HG03520 (cell line): ENCODE data around the gene CFAP97D2.
"Not testable (repeated sequence)": the region's sequence is repeated elsewhere in the genome, so short reads cannot be mapped to it uniquely, and the experiment has no call there.

Experiments
- ATAC-seq: cut with Tn5 transposase; IDR thresholded peaks from one replicate; pipeline ENCODE4 v1.9.1; 2021; ENCODE audit warnings: mild to moderate bottlenecking, moderate library complexity; ENCODE audit not compliant: unreplicated experiment

CFAP97D2 gene

DNA sequence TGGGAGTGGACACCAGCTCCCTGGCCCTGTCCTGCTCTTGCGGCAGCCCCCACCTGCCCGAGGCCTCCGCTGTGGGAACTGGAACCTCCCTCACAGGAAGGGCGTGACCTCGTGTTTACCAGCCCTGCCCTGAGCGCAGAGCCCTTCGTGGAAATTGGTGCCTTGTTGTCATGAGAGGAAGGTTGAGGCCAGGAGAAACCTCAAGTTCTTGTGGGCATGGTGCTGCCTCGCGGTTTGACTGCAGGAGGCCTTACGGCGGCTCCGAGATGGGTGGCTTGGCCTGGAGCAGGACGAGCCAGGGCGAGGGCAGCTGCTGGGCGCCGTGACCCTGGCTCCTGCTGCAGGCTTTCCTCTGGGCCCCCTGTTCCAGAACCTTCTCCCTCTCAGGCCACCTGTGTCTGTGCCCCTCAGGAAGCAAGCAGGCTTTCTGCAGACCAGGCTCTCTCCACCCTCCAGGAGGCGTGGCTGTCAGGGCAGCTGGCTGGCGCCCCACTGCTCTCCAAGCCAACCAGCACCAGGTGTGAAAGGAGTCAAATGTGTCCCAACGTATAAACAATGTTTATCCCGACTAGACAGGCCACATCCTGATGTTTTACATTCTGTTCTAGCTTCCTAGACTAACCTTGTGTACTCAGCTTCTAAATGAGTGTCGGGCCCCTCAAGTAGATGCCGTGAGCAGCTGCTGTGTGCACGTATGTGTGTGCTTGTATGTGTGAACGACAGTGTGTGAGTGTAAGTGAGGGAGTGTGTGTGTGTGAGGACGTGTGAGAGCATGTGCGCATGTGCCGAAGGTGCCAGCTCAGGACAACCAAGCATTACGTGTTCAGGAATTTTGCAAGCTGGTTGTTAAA is 36.2 kb upstream of the CFAP97D2 start:
- ATAC-seq: no peak

DNA sequence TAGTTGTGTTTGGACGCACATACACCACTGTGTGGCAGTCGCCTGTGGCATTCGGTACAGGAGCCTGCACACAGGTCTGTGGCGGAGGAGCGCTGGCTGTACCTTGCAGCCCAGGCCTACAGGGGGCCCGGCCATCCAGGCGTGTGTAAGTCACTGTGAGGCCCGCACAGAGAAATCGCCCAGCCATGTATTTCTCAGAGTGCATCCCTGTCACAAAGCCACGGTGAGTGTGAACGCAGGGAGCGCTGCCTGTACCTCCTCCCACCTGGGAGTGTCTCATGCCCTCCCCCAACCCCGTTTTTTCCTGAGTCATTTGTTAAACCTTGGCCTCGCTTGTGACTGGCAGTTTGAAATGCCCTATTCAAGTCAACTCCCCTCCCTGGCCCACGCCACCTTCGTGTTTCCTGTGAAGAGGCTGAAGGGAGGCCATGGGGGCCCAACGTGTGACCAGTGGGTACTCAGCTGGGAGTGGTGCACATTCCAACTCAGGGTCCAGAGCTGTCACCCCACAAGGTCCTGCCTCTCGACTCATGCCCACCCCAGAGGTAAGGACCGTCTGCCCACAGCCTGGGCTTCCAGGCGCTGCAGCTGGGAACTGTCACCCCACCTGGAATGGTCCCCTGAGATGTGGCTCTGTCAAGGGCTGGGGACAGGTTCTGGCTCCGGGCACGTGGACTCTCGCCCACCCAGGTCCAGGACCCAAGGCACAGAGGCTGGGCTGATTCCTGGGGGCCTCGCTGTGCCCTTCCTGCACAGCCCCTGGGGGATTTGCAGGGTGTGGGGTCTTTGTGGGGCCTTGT is 35.1 kb upstream of the CFAP97D2 start:
- peak; percentile 51 for ATAC-seq

DNA sequence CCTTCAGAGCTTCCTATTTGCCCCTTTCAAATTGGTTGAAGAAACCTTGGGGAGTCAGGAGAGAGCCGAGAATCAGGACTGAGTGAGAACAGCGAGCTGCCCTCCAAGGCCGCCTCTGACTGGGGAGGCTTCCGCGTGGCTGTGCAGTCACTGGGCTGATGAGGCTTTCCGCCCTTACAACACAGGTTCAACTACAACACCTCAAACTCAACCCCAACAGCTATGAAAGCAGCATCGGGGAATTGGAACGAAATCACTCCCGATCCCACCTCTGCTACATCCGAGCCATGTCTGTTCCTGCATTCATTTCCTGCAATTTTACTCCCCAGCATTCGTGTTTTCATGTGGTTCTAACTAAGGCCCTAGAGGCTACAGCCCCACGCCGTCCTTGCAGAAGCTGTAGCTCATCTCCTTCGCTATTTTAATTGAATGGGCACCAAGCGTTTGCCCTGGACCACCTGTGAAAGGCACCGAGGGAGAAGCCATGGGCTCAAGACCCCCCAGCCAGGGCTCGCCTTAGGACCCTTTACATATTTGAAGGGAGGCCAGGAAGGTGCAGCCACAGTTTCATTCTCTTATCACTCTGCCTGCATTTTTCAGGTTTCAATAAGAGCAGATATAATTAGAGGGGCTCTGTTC is 34.3 kb upstream of the CFAP97D2 start:
- no peak for ATAC-seq

DNA sequence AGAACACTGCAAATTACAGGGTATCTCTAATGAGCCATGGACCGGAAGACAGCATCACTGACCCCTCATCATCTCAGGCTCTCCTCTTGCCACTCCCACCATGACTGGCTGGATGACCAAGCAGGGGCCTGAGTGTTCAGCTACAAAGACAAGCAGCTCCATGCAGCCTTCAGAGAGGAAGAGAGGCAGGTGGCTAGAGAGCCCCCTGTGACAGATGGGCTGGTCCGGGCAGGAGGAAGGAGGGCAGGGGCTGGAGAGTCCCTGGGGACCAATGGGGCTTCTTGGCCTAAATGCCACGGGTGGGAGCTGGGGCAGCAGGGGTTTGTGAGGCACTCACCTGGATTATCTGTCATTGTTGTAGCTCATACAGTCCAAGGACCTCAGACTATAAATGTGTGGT is 33.8 kb upstream of the CFAP97D2 start:
- no peak for ATAC-seq

DNA sequence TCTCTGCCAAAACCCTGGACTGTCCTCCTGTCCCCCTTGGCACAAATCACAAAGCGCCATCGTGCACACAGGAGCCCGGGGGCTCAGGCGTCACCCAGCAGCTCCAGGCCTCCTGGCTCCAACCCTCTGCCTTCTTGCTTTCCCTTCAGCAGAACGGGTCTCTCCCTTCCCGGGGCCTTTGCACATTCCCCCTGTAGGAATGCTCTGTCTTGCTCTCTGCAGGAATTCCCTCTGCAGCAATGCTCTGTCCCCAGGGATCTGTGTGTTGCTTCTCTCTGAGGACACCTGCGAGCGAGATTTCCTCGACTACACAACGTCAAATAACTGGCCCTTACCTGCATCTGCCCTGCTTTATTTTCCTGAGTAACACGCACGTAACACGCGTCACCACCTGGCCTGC is 33.3 kb upstream of the CFAP97D2 start:
- no peak for ATAC-seq

DNA sequence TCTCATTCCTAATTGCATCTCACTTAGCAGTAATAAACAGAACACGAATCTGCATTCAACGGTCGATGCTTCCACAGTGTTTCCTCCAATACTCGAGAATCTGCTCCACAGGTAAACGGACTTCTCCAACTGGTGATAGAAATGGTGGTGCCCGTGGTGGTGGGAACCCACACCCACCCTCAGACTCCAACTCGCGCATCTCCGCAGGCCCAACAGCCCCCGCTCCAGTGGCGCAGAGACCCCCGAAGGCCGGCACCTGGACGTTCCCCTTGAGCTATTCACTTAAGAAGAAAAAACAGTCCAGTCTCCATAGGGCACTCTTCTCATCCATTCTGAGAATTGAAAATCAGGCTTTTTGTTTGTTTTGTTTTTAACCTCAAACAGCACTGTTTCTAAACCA is 32.9 kb upstream of the CFAP97D2 start:
- no peak for ATAC-seq

DNA sequence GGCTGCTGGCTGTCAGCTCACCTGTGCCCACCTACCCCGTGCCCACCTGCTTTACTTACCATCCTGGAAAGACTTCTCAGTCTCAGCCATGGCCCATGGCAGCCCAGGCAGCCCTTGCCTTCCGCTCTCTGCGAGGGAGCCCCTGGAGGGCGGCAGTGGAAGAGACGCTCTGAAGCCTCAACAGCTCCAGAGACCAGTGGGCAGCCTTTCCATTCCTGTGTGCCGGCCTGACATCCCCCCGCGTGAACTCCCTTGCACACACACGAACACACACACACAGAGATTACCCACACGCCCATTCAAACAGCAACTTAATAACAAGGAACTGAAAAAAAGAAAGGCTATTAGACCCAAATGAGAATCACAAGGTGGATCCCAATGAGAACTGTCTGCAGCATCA is 32.4 kb upstream of the CFAP97D2 start:
- no peak for ATAC-seq

DNA sequence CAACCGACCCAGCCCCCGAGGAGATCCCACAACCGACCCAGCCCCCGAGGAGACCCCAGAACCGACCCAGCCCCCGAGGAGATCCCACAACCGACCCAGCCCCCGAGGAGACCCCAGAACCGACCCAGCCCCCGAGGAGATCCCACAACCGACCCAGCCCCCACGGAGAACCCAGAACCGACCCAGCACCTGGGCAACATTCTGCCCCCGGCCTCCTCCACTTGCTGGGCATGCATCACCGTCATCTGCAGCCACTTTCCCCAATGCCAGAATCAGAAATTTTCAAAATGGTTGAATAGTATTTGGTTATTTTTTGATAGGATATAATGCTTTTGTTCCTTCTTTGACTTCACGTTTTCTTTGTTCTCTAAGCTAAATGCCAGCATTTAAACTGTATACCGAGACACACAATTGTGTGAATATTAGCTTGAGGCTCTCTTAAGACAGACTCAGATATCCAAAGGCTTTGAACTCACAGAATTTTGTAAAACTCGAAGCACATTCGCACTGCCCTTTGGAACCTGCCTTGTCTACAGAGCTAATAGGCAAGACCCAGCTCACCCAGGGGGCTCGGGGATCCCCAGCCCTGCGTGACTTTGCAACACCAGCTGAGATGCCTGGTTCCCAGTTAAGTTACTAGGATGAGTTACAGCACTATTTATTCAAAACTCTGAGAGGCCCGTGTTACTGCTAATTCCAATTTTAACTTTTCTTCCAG is 31.1 kb upstream of the CFAP97D2 start:
- ATAC-seq: peak; percentile 21

DNA sequence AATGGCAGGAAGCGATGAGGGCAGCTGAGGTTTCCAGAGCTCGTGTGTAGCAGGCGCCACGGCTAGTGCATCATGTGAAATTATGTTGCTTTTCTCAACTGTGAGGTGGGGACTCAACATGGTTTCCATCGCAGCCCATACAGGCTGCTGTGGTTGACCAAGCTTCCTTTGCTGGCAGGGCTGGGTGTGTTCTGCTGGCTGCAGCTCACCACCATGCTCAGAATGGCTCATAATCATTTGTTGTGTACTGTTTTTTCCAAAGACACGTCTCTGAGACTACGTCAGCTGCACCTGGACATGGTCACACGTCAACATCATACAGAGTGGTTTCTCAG is 30.6 kb upstream of the CFAP97D2 start:
- ATAC-seq: peak; percentile 70

DNA sequence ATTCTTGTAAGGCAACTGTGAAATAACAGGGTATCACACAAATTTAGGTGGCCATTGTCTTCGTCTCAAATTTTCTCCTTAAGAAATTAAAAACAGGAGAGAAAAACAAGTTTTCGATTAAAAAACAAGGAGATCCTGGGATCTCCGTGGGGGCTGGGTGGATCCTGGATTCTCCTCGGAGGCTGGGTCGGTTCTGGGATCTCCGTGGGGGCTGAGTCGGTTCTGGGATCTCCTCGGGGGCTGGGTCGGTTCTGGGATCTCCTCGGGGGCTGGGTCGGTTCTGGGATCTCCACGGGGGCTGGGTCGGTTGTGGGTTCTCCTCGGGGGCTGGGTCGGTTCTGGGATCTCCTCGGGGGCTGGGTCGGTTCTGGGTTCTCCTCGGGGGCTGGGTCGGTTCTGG is 30.2 kb upstream of the CFAP97D2 start:
- ATAC-seq: not testable (repeated sequence)

DNA sequence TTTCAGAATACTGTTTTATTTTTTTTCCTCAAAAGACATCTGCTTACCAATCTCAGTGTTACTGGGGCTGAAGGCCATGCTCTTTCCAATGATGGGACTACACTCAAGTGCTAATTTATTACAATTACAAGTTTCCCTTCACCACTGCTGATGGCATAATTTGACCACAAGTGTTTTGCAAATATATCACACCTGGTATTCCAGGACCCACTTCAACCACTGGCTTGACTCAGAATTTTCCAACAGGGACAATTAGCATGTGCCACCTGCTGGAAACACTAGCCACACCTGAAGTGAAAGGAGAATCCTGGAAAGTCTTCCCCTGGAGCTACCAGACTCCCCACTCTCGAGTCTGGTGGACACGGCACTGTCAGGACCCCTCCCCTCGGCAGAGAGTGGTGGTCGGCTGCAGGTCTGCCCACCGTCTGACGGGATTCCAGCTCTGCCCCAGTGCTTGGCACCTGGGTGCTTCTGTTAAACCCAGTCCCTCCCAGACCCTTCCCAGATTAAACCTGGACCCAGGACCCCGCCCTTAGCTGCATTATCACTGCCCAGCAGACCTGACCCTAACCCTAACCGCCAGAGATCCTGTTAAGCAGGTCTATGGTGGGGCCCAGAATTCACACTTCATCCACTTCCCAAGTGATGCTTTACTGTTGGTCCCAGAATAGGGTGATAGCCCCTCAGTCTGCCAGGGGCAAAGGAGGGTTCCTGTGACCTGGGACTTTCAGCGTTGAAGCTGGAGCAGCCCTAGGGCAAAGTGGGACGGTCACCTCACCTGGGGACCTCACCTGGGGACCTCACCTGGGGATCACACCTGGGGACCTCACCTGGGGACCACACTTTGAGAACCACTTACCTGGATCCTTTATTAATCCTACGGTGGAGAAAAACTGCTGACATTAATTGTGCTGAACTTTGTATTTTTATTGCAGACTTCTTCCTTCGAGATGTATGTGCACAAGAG is 29.0 kb upstream of the CFAP97D2 start:
- ATAC-seq: no peak

DNA sequence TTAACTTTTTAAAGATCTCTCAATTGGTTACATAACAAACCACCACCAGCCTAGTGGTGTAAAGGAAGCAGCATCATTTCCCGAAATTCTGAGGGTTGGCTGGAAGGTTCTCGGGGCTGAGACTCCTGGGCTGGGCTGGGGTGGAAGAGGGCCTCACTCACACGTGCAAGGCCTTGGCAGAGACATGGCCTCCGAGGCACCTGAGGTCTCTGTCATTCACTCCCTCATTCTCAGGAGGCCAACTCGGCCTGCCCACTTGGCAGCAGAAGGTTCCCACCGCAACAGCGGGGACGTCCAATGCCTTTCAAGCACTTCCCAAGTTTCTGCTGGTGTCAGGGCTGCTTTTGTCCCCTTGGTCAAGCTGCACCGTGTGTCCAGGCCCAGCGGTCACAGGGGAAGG is 28.0 kb upstream of the CFAP97D2 start:
- ATAC-seq: no peak

DNA sequence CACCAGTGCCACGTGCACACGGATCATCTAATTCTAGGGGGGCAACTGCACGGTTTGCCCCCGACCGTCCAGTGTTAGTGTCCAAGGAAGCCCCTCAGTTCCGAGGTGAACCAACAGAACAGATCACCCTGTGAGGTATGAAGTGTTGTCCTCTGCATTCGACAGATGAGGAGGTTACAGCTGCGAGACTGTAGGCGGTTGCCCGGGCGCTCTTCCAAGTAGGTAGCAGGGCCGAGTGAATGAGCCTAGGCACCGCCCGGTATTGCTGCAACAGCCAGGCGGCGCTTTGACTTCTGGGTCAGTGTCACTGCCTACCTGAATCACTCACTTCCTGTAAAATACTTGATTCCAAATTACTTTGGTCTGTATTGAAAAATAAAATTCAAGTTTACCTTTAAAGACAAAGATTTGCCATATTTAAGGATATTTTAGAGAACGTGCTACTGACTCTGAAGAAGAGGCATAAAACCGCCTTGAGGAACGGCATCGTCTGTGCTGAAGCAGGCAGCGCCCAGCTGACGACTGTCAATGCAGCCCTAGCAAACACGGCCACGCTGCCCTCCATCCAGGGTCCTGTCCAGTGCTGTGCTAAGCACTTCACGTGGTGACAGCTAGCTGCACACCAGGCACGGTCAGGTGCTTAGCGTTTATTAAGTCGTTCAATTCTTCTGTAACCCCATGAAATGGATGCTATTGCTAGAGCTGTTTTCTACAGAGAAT is 27.3 kb upstream of the CFAP97D2 start:
- ATAC-seq: no peak

DNA sequence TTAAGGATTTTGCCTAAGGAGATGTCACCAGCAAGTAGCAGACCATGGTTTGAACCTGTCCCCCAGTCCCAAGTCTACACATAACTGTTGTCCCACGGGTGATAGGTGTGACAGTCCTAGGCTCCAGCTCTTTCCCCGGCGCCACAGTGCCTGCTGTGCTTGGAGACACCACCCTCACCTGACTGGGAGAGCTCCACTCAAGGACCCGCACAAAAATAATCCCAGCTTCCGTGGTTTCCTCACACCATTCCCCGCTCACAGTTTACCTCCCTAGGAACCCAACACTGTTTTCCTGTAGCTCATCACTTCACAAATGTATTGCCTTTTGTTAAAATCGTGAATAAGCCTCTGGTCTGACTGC is 26.8 kb upstream of the CFAP97D2 start:
- ATAC-seq: no peak

DNA sequence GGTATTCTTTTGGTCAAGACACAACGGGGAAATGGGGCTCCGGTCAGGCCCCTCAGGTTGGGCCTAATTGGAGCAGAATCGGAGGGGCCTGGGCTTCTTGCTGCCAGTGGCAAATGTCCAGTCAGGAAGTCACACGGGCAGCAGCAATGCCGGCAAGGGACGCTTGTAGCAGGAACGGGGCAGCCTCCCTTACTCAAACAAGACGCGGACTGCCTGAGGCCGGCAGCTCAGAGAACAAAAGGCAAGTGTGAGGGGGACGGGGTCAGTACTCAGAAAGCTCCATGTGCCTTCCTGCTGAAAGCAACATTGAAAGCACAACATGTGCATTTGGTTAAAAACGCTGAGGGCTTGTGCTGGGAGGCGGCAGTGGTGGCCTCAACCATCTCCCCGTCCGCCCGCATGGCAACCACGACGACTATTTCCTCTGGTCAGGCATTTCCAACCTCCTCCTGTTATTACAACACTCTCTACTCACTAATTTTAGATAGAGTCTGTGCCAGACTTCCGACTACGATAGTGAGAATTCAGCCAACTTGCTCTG is 26.2 kb upstream of the CFAP97D2 start:
- no peak for ATAC-seq

DNA sequence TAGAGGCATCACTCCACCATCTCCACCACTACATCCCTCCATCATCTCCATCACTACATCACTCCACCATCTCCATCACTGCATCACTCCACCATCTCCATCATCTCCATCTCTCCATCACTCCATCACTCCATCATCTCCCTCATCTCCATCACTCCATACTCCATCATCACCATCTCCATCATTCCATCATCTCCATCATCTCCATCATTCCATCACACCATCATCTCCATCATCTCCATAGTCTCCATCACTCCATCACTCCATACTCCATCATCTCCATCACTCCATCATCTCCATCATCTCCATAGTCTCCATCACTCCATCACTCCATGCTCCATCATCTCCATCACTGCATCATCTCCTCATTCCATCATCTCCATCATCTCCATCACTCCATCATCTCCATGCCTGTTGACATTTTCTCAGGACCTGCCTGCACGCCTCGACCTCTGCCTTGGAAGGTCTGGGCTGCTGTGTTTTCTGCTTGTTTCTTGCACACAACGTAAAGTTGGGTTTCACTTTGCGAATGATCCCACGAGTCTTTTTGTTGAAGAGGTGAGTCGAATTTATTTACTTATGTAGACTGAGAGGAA is 25.5 kb upstream of the CFAP97D2 start:
- no peak for ATAC-seq

DNA sequence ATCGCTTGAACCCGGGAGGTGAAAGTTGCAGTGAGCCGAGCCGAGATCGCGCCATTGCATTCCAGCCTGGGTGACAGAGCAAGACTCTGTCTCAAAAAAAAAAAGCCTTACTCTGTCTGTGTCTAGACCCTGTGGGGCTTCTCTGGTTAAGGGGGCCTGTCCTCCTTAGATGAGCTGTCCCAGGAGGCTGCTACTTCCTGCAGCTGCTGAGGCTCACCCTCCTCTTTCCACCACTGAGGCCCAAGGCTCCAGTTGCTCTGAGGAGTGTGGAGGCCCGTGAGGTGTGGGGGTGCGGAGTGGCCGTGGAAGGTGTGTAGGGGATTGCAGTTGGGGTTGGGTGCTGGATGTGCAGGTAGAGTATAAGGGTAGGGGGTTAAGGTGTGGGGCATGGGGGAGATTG is 24.6 kb upstream of the CFAP97D2 start:
- no peak for ATAC-seq

DNA sequence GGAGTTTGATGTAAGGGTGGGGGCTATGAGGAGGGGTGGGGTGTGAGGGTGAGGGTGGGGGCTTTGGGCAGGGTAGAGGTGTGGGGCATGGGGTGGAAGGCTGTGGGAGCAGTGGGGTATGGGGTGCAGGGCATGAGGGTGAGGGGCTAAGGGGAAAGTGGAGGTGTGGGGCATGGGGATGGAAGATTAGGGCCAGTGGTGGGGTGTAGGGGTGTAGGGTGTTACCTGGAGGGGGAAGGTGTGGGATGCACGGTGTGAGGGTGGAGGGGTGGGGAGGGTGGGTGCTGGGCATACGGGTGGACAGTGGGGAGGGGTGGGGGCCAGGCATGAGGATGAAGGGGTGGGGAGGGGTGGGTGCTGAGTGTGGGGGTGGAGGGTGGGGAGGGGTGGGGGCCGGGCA is 23.7 kb upstream of the CFAP97D2 start:
- no peak for ATAC-seq
